ENCODE results near the gene CEND1.

The CEND1 gene

DNA sequence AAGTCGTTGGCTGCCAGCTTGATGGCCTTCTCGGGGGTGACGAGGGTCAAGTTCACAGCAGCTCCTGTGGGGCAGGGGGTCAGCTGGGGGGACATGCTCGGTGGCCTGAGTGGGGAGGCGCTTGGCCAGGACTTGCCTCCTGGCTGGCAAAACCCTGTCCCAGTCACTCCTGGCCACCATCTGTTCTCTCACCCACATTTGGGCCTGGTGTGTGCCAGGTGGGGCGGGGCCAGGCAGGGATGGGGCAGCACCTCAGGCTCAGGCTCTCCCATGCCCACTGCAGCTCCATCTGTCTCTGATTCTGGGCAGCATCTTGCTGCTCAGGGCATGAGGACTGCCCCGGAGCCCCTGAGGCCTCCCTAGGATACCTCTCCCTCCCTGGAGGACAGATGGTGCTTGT is 3.7 kb upstream of the CEND1 start:
- H3K27ac ChIP-seq (ENCODE audit: low read length), result no peak overlapping the region
- peaks cover 15 to 18% of the 10 kb centered on the region in 2 donors for H3K27me3 ChIP-seq (ENCODE audit: control insufficient read depth in 1 of 2, insufficient read depth in 2 of 2, low read length in 2 of 2)
- H3K4me3 ChIP-seq (ENCODE audit: low read length in 2 of 2), result no peak overlapping the region
- no peaks in the 10 kb centered on the region for H3K36me3 ChIP-seq (ENCODE audit: control insufficient read depth in 2 of 2, insufficient read depth in 2 of 2, low read length in 2 of 2)
- H3K9me3 ChIP-seq (ENCODE audit: control insufficient read depth in 2 of 2, low read length in 2 of 2), result no peaks in the 10 kb centered on the region
- H3K9ac ChIP-seq (ENCODE audit: low read length in 2 of 2), result no peak overlapping the region
- H3K4me1 ChIP-seq (ENCODE audit: control insufficient read depth, insufficient read depth, low read length), result peaks cover 37% of the 10 kb centered on the region

DNA sequence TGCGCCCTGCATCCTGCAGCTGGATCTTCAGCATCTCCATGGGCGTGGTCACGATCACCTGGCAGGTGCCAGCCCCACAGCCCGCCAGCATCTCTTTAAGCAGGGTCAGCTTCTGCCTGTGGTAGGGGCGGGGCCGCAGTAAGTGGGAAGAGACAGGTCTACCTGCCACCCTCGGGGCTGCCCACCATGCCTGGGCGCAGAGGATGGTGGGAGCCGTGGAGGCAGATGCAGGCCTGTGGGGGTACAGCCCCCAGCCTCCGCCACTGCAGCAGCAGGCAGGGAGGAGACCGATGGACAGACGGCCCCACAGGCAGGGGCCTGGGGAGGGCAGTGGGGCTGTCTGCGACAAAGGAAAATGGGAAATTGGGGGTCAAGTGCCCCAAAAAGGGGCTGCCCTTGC is 3.0 kb upstream of the CEND1 start:
- Histone ChIP-seq H3K36me3 (ENCODE audit: control insufficient read depth in 2 of 2, insufficient read depth in 2 of 2, low read length in 2 of 2) (no peaks in the 10 kb centered on the region), H3K9ac (ENCODE audit: low read length in 2 of 2) (no peak overlapping the region), H3K27ac (ENCODE audit: low read length) (no peak overlapping the region), H3K9me3 (ENCODE audit: control insufficient read depth in 2 of 2, low read length in 2 of 2) (no peaks in the 10 kb centered on the region), H3K27me3 (ENCODE audit: control insufficient read depth in 1 of 2, insufficient read depth in 2 of 2, low read length in 2 of 2) (peaks cover 15 to 18% of the 10 kb centered on the region in 2 donors), H3K4me3 (ENCODE audit: low read length in 2 of 2) (no peak overlapping the region), H3K4me1 (ENCODE audit: control insufficient read depth, insufficient read depth, low read length) (peaks cover 33% of the 10 kb centered on the region)

DNA sequence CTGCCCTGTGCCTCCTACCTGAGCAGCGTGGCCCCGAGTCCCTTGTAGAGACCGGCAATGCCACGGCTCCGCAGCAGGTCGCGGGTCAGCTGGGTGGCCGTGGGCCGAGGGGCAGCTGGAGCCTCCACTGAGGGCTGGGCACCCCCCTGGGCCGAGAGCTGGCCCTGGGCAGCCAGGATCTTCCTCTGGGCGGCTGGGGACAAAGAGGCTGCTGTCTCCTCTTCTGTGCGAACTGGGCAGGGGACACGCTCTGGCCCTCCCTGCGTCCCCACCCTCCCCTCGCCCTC is 2.6 kb upstream of the CEND1 start:
- H3K27me3 ChIP-seq (ENCODE audit: control insufficient read depth in 1 of 2, insufficient read depth in 2 of 2, low read length in 2 of 2), result peaks cover 15 to 18% of the 10 kb centered on the region in 2 donors
- H3K9ac ChIP-seq (ENCODE audit: low read length in 2 of 2), result no peak overlapping the region
- no peak overlapping the region for H3K4me3 ChIP-seq (ENCODE audit: low read length in 2 of 2)
- H3K36me3 ChIP-seq (ENCODE audit: control insufficient read depth in 2 of 2, insufficient read depth in 2 of 2, low read length in 2 of 2), result no peaks in the 10 kb centered on the region
- no peak overlapping the region for H3K27ac ChIP-seq (ENCODE audit: low read length)
- no peaks in the 10 kb centered on the region for H3K9me3 ChIP-seq (ENCODE audit: control insufficient read depth in 2 of 2, low read length in 2 of 2)
- H3K4me1 ChIP-seq (ENCODE audit: control insufficient read depth, insufficient read depth, low read length), result peaks cover 30% of the 10 kb centered on the region

DNA sequence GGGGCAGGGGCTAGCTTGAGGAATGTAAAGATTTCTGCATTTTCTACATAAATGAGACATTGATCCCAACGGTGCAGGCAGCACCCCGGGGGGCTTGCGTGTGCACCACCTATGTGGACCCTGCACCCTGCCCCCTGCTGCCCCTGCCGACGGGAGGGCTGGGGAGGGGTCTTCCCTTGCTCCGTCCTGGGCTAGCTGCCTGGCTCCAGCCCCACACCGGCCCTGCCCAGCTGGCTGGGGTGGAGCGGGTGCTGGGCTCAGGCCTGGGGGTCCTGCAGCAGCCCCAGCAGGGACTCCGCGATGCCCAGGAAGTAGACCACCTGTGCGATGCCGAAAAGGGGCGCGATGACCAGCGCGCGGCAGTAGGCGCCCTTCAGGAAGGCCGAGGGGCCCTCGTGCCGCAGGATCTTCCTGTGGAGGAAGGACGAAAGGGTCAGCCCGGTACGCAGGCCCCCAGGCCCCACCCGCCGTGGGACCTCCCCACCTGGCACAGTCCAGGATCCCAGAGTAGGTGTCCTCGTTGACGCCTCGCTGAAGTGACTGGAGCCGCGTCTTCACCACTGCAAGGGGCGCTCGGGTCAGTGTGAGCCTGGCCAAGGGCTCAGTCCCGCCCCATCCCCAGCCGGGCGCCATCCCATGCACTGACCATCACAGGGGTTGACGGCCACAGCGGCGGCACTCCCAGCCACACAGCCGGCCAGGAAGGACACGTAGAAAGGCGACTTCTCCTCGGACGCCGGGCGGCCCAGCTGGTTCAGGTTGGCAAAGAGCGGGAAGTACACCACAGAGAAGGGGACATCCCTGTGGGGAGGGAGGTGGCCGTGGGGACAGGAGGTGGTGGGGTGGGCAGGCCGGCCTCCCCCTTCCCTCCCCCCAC is 2.0 kb upstream of the CEND1 start:
- Histone ChIP-seq H3K4me1 (ENCODE audit: control insufficient read depth, insufficient read depth, low read length) (peaks cover 25% of the 10 kb centered on the region), H3K36me3 (ENCODE audit: control insufficient read depth in 2 of 2, insufficient read depth in 2 of 2, low read length in 2 of 2) (no peaks in the 10 kb centered on the region), H3K27ac (ENCODE audit: low read length) (no peak overlapping the region), H3K9ac (ENCODE audit: low read length in 2 of 2) (no peak overlapping the region), H3K4me3 (ENCODE audit: low read length in 2 of 2) (no peak overlapping the region), H3K9me3 (ENCODE audit: control insufficient read depth in 2 of 2, low read length in 2 of 2) (no peaks in the 10 kb centered on the region), H3K27me3 (ENCODE audit: control insufficient read depth in 1 of 2, insufficient read depth in 2 of 2, low read length in 2 of 2) (peaks cover 15 to 18% of the 10 kb centered on the region in 2 donors)

DNA sequence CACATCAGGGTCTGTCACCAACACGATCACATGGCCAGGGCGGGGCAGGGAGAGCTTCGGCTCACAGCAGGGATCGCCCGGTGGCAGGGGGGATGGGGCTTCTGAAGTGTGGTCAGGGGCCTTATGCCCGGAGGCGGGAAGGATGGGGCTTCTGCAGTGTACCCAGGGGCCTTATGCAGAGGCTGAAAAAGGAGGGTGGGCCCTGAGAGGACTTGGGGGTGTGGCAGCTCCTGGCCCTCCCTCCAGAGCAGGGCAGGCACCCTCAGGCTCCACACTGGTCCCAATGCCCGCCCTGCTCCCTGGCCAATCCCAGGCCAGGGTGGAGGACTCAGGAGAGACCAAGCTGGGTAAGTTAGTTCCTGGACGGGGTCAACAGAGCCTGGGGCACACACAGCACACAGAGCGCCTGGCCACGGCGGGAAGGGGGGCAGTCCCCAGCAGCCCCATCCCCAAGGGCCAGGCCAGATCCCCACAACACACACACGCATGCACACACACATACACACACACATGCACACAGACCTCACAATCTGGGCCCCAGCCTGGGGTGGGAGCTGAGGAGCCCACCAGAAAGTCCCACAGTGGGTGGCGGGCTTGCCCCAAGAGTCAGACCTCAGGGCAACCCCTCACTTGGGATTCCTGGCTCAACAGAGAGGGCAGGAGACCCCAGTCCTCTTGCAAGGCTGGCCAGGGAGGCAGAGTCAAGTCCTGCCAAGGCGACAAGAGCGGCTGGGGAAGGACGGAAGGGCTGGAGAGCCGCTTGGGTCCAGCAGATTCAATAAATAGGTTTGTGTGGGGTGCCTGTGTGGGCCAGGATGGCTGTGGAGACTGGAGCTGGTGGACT is 1.1 kb upstream of the CEND1 start:
- H3K9ac ChIP-seq (ENCODE audit: low read length in 2 of 2), result no peak overlapping the region
- no peak overlapping the region for H3K4me3 ChIP-seq (ENCODE audit: low read length in 2 of 2)
- no peak overlapping the region for H3K27ac ChIP-seq (ENCODE audit: low read length)
- H3K27me3 ChIP-seq (ENCODE audit: control insufficient read depth in 1 of 2, insufficient read depth in 2 of 2, low read length in 2 of 2), result peaks cover 15 to 18% of the 10 kb centered on the region in 2 donors
- H3K9me3 ChIP-seq (ENCODE audit: control insufficient read depth in 2 of 2, low read length in 2 of 2), result no peaks in the 10 kb centered on the region
- no peaks in the 10 kb centered on the region for H3K36me3 ChIP-seq (ENCODE audit: control insufficient read depth in 2 of 2, insufficient read depth in 2 of 2, low read length in 2 of 2)
- H3K4me1 ChIP-seq (ENCODE audit: control insufficient read depth, insufficient read depth, low read length), result peaks cover 17% of the 10 kb centered on the region

DNA sequence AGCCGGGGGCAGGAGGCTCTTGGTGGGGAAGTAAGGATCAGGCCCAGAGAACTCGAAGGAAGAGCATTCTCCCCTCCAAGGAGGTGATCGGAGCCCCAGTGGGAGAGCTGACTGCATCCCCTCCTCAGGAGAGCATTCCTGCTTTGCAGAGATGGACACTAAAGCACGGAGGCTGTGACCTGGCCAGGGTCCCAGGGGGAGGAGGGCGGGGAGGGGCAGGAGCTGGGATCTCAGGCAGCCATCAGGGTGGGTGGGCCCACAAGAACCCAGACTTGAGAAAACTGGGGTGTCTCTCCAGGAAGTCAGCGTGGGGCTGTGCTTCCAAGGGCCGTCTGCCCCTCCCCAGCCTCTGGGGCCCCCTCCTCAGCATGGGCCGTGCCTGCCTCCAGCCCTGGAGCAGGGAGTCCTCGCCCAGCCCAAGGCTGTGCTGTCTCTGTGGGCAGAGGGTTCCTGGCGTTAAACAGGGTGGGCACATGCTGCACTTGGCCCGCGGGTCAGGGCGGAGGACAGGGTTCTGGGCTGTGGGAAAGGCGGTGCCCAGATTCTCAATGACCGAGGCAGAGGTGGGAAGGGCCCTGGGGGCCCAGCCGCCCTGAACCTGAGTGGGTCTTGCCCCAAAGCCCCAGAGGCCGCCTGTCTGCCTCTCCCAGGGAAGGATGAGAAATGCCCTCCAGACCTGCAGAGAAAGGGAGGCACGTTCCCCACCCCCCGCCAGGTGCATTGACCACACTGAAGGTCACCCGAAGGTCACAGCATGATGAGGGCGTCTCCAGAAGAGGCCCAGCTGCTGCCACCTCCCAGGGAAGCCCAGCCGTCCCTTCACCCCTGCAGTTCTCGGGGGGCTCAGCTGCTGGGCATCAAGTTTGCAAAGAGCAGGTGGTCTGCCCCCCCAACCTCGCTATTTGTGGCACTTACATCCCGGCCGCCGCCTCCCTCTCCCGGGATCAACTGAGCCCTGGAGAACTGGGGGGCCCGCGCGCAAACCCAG is 643 bp downstream of the CEND1 start:
- no peak overlapping the region for H3K9ac ChIP-seq (ENCODE audit: low read length in 2 of 2)
- H3K4me1 ChIP-seq (ENCODE audit: control insufficient read depth, insufficient read depth, low read length), result peaks cover 3% of the 10 kb centered on the region

DNA sequence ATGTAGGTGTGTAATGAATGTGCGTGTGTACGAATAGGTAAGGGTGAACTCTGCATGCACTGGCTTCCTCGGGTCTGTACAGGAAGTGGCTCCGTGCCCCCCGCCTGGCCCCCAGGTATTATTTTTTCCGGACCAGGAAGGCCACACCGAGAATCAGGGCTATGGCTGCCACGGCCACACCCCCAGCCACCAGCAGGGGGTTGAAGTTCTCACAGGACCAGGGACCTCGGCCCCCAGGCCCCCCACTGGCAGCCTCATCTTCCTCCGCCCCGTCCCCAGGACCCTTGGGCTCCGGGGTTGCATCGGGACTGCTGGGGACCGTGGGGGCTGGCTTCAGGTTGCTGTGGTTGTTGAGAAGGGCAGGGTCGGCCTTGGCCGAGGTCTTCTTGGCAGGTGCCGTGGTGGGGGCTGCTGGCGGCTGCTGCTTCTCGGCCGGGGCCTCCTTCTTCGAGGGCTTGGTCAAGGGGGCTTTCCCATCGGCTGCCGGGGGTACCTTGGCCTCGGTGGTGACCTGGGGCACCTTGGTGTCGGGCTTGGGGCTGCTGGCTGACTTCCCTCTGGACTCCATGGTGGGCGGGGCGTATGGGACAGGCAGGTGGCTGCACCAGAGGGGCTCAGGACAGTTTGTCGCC is 1.8 kb downstream of the CEND1 start:
- Histone ChIP-seq H3K9ac (ENCODE audit: low read length in 2 of 2) (no peak overlapping the region), H3K4me3 (ENCODE audit: low read length in 2 of 2) (no peak overlapping the region), H3K4me1 (ENCODE audit: control insufficient read depth, insufficient read depth, low read length) (peaks cover 11% of the 10 kb centered on the region), H3K9me3 (ENCODE audit: control insufficient read depth in 2 of 2, low read length in 2 of 2) (no peaks in the 10 kb centered on the region), H3K27ac (ENCODE audit: low read length) (no peak overlapping the region), H3K36me3 (ENCODE audit: control insufficient read depth in 2 of 2, insufficient read depth in 2 of 2, low read length in 2 of 2) (no peaks in the 10 kb centered on the region), H3K27me3 (ENCODE audit: control insufficient read depth in 1 of 2, insufficient read depth in 2 of 2, low read length in 2 of 2) (peaks cover 15 to 18% of the 10 kb centered on the region in 2 donors)

More for the DNA sequence above, 643 bp downstream of the CEND1 start:
- H3K27me3 ChIP-seq (ENCODE audit: control insufficient read depth in 1 of 2, insufficient read depth in 2 of 2, low read length in 2 of 2), result peaks cover 15 to 18% of the 10 kb centered on the region in 2 donors
- no peaks in the 10 kb centered on the region for H3K9me3 ChIP-seq (ENCODE audit: control insufficient read depth in 2 of 2, low read length in 2 of 2)
- H3K36me3 ChIP-seq (ENCODE audit: control insufficient read depth in 2 of 2, insufficient read depth in 2 of 2, low read length in 2 of 2), result no peaks in the 10 kb centered on the region
- H3K4me3 ChIP-seq (ENCODE audit: low read length in 2 of 2), result no peak overlapping the region
- no peak overlapping the region for H3K27ac ChIP-seq (ENCODE audit: low read length)

DNA sequence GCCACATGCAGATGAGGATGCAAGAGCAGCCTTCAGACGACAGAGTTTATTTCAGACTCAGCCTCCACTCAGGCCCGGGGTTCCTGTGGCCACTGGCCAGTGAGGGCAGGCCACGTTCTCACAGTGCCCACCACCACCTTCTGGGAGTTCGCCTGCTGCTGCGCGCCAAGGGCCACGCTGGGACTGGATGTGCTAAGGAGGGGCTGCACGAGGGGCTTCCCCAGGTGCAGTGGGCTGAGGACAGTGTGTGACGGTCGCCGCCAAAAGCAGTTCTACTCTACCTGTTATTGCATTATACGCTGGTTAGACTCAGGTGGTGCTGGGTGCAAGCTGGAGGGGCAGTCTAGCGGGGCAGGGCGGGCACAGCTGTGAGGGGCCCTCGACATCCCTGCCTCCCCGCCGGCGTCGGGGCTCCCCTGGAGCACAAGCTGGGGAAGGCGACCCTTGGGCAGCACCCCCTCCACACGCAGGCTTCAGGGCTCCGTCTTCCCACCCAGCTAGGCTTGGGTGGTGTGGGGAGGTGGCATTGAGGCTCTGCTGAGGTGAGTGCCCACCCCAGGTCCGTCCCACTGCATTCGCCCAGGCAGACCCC is 2.7 kb downstream of the CEND1 start:
- Histone ChIP-seq H3K27ac (ENCODE audit: low read length) (no peak overlapping the region), H3K9ac (ENCODE audit: low read length in 2 of 2) (no peak overlapping the region), H3K9me3 (ENCODE audit: control insufficient read depth in 2 of 2, low read length in 2 of 2) (no peaks in the 10 kb centered on the region), H3K36me3 (ENCODE audit: control insufficient read depth in 2 of 2, insufficient read depth in 2 of 2, low read length in 2 of 2) (no peaks in the 10 kb centered on the region), H3K4me1 (ENCODE audit: control insufficient read depth, insufficient read depth, low read length) (peaks cover 11% of the 10 kb centered on the region), H3K4me3 (ENCODE audit: low read length in 2 of 2) (no peak overlapping the region), H3K27me3 (ENCODE audit: control insufficient read depth in 1 of 2, insufficient read depth in 2 of 2, low read length in 2 of 2) (peaks cover 15 to 18% of the 10 kb centered on the region in 2 donors)

DNA sequence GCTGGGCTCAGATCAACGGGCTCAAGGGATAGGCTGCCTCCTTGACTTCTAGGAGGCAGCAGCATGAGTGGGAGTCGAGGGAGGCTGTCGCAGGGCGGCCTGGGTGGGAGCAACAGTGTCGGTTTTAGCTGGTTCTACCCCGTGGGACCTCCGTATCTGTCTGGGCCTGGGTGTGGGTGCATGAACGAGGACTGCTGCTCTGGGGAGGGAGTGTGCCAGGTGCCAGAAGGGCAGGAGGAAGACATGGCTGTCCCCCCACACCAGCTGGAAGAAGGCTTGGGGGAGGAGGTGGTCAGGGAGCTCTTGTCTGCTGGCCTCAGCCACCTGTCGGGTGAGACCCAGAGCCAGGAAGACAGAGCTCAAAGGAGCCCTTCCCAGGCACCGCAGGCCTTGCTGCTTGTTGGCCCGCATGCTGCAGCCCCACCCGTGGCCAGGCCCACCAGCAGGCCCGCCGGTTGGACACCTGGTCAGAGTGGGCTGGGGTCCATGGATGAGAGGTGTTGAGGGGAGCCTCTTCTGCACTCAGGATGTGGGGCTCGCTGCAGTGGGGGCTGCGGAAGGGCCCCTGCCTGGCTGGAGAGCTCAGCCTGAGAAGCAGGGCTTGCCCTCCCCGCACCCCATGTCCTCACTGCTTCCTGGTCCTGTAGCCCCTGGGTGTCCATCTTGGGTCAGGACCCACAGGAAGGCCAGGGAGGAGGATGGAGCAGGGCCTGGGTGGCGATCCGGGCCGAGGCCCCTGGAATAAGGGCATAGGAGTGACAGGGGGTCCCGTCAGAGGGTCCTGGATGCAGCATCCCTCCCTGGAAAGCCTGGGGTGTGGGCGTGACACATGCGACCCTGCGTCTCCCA is 3.4 kb downstream of the CEND1 start:
- Histone ChIP-seq H3K4me1 (ENCODE audit: control insufficient read depth, insufficient read depth, low read length) (peaks cover 11% of the 10 kb centered on the region), H3K27me3 (ENCODE audit: control insufficient read depth in 1 of 2, insufficient read depth in 2 of 2, low read length in 2 of 2) (peaks cover 15 to 18% of the 10 kb centered on the region in 2 donors), H3K9ac (ENCODE audit: low read length in 2 of 2) (no peak overlapping the region), H3K9me3 (ENCODE audit: control insufficient read depth in 2 of 2, low read length in 2 of 2) (no peaks in the 10 kb centered on the region), H3K4me3 (ENCODE audit: low read length in 2 of 2) (no peak overlapping the region), H3K36me3 (ENCODE audit: control insufficient read depth in 2 of 2, insufficient read depth in 2 of 2, low read length in 2 of 2) (no peaks in the 10 kb centered on the region), H3K27ac (ENCODE audit: low read length) (no peak overlapping the region)
